GM23338 (cell line): ENCODE data around the gene CDCA7.

ENCODE experiments used
- EZH2 ChIP-seq: fragments of 200-600 bp; sonication (generic); IDR thresholded peaks from one replicate; pipeline ENCODE4 v1.8.0; 2017; ENCODE audit warnings: antibody characterized with exemption, mild to moderate bottlenecking, low read depth; ENCODE audit not compliant: unreplicated experiment
- TF ChIP-seq, protein P1 (sequence below), 2 experiments: fragments of 200-600 bp in 1 of 2; sonication (generic) in 1 of 2; conservative IDR thresholded peaks; 2 replicates each; pipeline versions ENCODE4 v1.5.1 to v1.6.1; 2016 to 2017; ENCODE audit warnings: antibody characterized with exemption in 2 of 2, low read depth in 2 of 2, mild to moderate bottlenecking in 2 of 2, moderate library complexity in 1 of 2

DNA sequence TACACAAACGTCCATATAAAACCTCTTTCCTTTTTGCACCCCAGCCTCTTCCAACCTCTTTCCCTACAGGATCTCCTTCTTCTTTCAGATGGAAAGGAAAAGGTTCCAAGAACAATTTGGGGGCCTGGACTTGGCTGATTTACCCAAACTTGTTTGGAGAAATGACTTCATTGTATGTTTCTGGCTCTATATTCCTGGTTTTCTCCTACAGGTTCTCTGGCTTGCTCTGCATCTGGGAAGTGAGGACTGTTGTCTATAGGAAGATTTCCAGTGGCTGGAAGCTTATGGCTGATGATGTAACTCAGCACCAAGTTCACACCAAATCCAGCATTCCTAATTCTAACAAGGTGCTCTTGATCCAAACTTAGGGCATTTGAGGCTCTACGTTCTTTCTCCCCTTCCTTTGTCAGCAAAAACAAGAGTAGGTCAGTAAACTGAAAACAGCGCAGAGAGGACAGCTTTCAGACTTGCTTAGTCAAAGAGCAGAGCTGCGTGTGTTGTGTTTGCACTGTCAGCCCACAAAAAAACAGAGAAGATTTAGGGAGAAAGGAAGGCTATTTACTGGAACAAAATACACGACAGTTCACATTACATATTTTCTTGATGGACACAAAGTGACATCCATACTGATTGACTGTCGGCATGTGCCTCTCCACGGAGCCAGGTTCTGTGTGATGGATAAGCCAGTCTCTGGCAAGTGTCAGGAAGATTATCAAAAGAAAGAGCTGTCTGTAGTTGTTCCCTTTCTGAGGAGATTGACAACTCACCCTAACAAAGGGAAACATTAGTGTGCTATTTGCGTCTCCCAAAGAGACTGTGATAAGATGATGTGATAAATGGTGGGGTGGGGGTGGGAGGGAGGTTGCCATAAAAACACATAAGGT is 39.7 kb downstream of the CDCA7 start:
- TF ChIP-seq, protein P1, sequence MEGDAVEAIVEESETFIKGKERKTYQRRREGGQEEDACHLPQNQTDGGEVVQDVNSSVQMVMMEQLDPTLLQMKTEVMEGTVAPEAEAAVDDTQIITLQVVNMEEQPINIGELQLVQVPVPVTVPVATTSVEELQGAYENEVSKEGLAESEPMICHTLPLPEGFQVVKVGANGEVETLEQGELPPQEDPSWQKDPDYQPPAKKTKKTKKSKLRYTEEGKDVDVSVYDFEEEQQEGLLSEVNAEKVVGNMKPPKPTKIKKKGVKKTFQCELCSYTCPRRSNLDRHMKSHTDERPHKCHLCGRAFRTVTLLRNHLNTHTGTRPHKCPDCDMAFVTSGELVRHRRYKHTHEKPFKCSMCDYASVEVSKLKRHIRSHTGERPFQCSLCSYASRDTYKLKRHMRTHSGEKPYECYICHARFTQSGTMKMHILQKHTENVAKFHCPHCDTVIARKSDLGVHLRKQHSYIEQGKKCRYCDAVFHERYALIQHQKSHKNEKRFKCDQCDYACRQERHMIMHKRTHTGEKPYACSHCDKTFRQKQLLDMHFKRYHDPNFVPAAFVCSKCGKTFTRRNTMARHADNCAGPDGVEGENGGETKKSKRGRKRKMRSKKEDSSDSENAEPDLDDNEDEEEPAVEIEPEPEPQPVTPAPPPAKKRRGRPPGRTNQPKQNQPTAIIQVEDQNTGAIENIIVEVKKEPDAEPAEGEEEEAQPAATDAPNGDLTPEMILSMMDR (conservative IDR thresholded peaks at IDR 0.05; ENCODE audit: low read depth in 2 of 2): no peak
- no peak for TF ChIP-seq EZH2
